ENCODE data around the gene CCDC126.
"Not testable (repeated sequence)": the region's sequence is repeated elsewhere in the genome, so short reads cannot be mapped to it uniquely, and the experiment has no call there.

The CCDC126 gene

GRCh38 chr7:23633417-23633816 lies 36.2 kb downstream of the CCDC126 start:
- DNase-seq: no peak

- no peak for DNase-seq
These were observed 48.6 kb downstream of the CCDC126 start for GRCh38 chr7:23645822-23646221.

- DNase-seq: no peak
These were observed 56.8 kb downstream of the CCDC126 start for GRCh38 chr7:23653942-23654341.

GRCh38 chr7:23654508-23654907 lies 57.3 kb downstream of the CCDC126 start:
- DNase-seq: no peak

GRCh38 chr7:23655433-23655832 lies 58.3 kb downstream of the CCDC126 start:
- no peak for DNase-seq

- no peak for DNase-seq
These were observed 61.7 kb downstream of the CCDC126 start for GRCh38 chr7:23658831-23659427.

- no peak for DNase-seq
These were observed 64.2 kb downstream of the CCDC126 start for GRCh38 chr7:23661385-23661784.

GRCh38 chr7:23662124-23662983 lies 65.2 kb downstream of the CCDC126 start:
- no peak for DNase-seq

GRCh38 chr7:23662984-23663313 lies 65.8 kb downstream of the CCDC126 start:
- DNase-seq: no peak

- no peak for DNase-seq
These were observed 66.9 kb downstream of the CCDC126 start for GRCh38 chr7:23664122-23664521.

GRCh38 chr7:23672033-23672432 lies 74.9 kb downstream of the CCDC126 start:
- DNase-seq: no peak

GRCh38 chr7:23679898-23680413 lies 82.8 kb downstream of the CCDC126 start, which contains the start of gene FAM221A:
Gene FAM221A, plus strand, starts transcription at chr7:23680199. Its CDS starts 20 bp downstream, at chr7:23680219.
- DNase-seq: peak; percentile 66

- DNase-seq: peak; percentile 43
These were observed 83.5 kb downstream of the CCDC126 start for GRCh38 chr7:23680414-23681405.

GRCh38 chr7:23684041-23684440 lies 86.9 kb downstream of the CCDC126 start:
- not testable (repeated sequence) for DNase-seq

- no peak for DNase-seq
These were observed 88.5 kb downstream of the CCDC126 start for GRCh38 chr7:23685731-23686130.

- no peak for DNase-seq
These were observed 89.8 kb downstream of the CCDC126 start for GRCh38 chr7:23687011-23687410.

- no peak for DNase-seq
These were observed 92.0 kb downstream of the CCDC126 start for GRCh38 chr7:23689165-23689564.

- DNase-seq: no peak
These were observed 94.1 kb downstream of the CCDC126 start for GRCh38 chr7:23691320-23691719.

GRCh38 chr7:23693224-23693623 lies 96.0 kb downstream of the CCDC126 start:
- DNase-seq: no peak

Measured in NCI-H526 treated with DMSO at 0.1 percent for 48 hours (cell line).